Esophagus muscularis mucosa (tissue), 3 donors: Measurements from ENCODE around the gene PEX11B.

Experiments used
- POLR2A ChIP-seq: fragments of 450-650 bp; IDR thresholded peaks from one replicate; pipeline ENCODE4 v1.6.1; 2017; ENCODE audit warnings: antibody characterized with exemption, moderate library complexity, mild to moderate bottlenecking, low read depth
- TF ChIP-seq, protein P1 (sequence below), 3 experiments: fragments of 200-600 bp in 2 of 3; fragments of 450-650 bp in 1 of 3; sonication (generic) in 2 of 3; IDR thresholded peaks; one replicate each; pipeline ENCODE4 v1.5.1; 2017 to 2019; ENCODE audit warnings: antibody characterized with exemption in 3 of 3, mild to moderate bottlenecking in 2 of 3, moderate library complexity in 1 of 3

DNA sequence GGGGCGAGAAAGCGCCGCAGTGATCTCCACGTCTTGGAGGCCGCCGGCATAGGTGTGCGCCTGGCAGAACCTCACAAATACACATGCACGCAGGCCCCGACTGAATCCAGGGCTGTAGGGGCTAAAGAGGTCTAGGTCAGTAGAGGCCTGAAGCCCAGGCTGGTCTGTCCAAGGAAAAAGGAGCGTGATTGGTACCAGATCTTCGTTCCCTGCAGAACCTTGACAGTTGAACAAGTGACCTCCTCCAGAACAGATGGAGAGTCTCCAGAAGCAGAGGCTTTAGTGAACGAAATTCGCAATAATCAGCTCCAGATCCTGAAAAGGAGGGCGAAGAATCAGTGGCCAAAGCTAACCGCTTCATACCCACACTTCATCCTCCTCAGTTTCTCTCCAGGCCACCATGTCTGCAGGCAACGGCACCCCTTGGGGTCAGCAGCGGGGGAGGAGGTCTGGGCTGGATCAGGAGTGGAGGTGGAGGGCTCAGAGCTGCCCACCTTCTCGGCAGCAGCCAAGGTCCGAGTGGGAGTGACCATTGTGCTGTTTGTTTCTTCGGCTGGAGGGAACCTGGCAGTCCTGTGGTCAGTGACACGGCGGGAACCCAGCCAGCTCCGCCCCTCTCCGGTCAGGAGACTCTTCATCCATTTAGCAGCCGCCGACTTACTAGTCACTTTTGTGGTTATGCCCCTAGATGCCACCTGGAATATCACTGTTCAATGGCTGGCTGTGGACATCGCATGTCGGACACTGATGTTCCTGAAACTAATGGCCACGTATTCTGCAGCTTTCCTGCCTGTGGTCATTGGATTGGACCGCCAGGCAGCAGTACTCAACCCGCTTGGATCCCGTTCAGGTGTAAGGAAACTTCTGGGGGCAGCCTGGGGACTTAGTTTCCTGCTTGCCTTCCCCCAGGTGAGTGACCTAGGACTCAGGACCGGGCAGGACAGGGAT is 749 bp upstream of the PEX11B start:
- TF ChIP-seq, protein P1, sequence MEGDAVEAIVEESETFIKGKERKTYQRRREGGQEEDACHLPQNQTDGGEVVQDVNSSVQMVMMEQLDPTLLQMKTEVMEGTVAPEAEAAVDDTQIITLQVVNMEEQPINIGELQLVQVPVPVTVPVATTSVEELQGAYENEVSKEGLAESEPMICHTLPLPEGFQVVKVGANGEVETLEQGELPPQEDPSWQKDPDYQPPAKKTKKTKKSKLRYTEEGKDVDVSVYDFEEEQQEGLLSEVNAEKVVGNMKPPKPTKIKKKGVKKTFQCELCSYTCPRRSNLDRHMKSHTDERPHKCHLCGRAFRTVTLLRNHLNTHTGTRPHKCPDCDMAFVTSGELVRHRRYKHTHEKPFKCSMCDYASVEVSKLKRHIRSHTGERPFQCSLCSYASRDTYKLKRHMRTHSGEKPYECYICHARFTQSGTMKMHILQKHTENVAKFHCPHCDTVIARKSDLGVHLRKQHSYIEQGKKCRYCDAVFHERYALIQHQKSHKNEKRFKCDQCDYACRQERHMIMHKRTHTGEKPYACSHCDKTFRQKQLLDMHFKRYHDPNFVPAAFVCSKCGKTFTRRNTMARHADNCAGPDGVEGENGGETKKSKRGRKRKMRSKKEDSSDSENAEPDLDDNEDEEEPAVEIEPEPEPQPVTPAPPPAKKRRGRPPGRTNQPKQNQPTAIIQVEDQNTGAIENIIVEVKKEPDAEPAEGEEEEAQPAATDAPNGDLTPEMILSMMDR (IDR thresholded peaks at IDR 0.05) = no peak
- TF ChIP-seq POLR2A = no peak
